K562 (cell line): ENCODE data around the gene CNTN5.

Source experiments
- CEBPB ChIP-seq: fragments of 450-650 bp; IDR thresholded peaks from 2 replicates; pipeline ENCODE4 v1.6.1; 2016; ENCODE audit warnings: missing genetic modification characterization, missing compliant biosample characterization
- FOXM1 ChIP-seq, 2 experiments: fragments of 450-650 bp in 1 of 2; sonication (generic) in 1 of 2; formaldehyde crosslinking in 1 of 2; IDR thresholded peaks; 2 replicates each; pipeline versions ENCODE4 v1.6.1 to v1.9.0; 2017 to 2022; ENCODE audit warnings: low read depth in 2 of 2, mild to moderate bottlenecking in 2 of 2, missing genetic modification reagents in 1 of 2, moderate library complexity in 1 of 2
- RFX5 ChIP-seq: IDR thresholded peaks from 2 replicates; pipeline ENCODE4 v1.6.1; 2011; ENCODE audit warnings: low read depth, mild to moderate bottlenecking, improper control_type of control experiment, low read length
- TF ChIP-seq, protein P1 (sequence below): fragments of 200-600 bp; sonication (generic); IDR thresholded peaks from one replicate; pipeline ENCODE4 v1.6.1; 2012; ENCODE audit warnings: mild to moderate bottlenecking, low read depth, low read length, inconsistent platforms

DNA sequence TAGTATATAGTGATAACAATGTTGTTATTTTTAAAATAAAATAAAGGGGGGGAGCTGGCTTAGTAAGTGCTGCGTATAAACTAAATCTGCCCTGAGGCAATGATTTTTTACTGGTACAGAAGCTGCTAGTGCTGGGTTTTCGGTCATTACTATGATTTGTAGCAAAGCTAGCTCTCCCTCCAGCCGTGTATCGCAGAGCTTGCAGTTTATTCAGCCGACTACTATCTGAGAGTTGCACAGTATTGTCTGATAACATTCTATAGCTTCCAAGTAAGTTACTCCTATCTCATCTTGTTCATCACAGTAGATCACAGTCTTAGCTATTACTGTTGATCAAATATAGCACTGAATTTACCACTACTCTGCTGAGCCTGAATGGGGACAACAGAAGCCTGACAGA is 860.9 kb downstream of the CNTN5 start:
- TF ChIP-seq, protein P1, sequence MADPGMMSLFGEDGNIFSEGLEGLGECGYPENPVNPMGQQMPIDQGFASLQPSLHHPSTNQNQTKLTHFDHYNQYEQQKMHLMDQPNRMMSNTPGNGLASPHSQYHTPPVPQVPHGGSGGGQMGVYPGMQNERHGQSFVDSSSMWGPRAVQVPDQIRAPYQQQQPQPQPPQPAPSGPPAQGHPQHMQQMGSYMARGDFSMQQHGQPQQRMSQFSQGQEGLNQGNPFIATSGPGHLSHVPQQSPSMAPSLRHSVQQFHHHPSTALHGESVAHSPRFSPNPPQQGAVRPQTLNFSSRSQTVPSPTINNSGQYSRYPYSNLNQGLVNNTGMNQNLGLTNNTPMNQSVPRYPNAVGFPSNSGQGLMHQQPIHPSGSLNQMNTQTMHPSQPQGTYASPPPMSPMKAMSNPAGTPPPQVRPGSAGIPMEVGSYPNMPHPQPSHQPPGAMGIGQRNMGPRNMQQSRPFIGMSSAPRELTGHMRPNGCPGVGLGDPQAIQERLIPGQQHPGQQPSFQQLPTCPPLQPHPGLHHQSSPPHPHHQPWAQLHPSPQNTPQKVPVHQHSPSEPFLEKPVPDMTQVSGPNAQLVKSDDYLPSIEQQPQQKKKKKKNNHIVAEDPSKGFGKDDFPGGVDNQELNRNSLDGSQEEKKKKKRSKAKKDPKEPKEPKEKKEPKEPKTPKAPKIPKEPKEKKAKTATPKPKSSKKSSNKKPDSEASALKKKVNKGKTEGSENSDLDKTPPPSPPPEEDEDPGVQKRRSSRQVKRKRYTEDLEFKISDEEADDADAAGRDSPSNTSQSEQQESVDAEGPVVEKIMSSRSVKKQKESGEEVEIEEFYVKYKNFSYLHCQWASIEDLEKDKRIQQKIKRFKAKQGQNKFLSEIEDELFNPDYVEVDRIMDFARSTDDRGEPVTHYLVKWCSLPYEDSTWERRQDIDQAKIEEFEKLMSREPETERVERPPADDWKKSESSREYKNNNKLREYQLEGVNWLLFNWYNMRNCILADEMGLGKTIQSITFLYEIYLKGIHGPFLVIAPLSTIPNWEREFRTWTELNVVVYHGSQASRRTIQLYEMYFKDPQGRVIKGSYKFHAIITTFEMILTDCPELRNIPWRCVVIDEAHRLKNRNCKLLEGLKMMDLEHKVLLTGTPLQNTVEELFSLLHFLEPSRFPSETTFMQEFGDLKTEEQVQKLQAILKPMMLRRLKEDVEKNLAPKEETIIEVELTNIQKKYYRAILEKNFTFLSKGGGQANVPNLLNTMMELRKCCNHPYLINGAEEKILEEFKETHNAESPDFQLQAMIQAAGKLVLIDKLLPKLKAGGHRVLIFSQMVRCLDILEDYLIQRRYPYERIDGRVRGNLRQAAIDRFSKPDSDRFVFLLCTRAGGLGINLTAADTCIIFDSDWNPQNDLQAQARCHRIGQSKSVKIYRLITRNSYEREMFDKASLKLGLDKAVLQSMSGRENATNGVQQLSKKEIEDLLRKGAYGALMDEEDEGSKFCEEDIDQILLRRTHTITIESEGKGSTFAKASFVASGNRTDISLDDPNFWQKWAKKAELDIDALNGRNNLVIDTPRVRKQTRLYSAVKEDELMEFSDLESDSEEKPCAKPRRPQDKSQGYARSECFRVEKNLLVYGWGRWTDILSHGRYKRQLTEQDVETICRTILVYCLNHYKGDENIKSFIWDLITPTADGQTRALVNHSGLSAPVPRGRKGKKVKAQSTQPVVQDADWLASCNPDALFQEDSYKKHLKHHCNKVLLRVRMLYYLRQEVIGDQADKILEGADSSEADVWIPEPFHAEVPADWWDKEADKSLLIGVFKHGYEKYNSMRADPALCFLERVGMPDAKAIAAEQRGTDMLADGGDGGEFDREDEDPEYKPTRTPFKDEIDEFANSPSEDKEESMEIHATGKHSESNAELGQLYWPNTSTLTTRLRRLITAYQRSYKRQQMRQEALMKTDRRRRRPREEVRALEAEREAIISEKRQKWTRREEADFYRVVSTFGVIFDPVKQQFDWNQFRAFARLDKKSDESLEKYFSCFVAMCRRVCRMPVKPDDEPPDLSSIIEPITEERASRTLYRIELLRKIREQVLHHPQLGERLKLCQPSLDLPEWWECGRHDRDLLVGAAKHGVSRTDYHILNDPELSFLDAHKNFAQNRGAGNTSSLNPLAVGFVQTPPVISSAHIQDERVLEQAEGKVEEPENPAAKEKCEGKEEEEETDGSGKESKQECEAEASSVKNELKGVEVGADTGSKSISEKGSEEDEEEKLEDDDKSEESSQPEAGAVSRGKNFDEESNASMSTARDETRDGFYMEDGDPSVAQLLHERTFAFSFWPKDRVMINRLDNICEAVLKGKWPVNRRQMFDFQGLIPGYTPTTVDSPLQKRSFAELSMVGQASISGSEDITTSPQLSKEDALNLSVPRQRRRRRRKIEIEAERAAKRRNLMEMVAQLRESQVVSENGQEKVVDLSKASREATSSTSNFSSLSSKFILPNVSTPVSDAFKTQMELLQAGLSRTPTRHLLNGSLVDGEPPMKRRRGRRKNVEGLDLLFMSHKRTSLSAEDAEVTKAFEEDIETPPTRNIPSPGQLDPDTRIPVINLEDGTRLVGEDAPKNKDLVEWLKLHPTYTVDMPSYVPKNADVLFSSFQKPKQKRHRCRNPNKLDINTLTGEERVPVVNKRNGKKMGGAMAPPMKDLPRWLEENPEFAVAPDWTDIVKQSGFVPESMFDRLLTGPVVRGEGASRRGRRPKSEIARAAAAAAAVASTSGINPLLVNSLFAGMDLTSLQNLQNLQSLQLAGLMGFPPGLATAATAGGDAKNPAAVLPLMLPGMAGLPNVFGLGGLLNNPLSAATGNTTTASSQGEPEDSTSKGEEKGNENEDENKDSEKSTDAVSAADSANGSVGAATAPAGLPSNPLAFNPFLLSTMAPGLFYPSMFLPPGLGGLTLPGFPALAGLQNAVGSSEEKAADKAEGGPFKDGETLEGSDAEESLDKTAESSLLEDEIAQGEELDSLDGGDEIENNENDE = no peak
- TF ChIP-seq RFX5 (no peak), CEBPB (no peak), FOXM1 (IDR thresholded peaks at IDR 0.05; ENCODE audit: low read depth) (no peak), FOXM1 (CRISPR knock-in tag; IDR thresholded peaks at IDR 0.05; ENCODE audit: low read depth) (no peak)
